IMR-90 (cell line): Measurements from ENCODE around the gene SHC1.

Experiments used
- CEBPB ChIP-seq: IDR thresholded peaks from 2 replicates; pipeline ENCODE4 v1.6.1; 2012; ENCODE audit warnings: low read depth, low read length, improper control_type of control experiment
- FOS ChIP-seq: fragments of 150-350 bp; IDR thresholded peaks from 2 replicates; pipeline ENCODE4 v1.6.1; 2016; ENCODE audit warnings: low read depth, low read length
- MAFK ChIP-seq: IDR thresholded peaks from 2 replicates; pipeline ENCODE4 v1.6.1; 2012; ENCODE audit warnings: low read depth, low read length, improper control_type of control experiment
- MXI1 ChIP-seq: IDR thresholded peaks from 2 replicates; pipeline ENCODE4 v1.6.1; 2012; ENCODE audit warnings: low read depth, mild to moderate bottlenecking, low read length, moderate library complexity, borderline replicate concordance
- NFE2L2 ChIP-seq: fragments of 150-350 bp; IDR thresholded peaks from 2 replicates; pipeline ENCODE4 v1.6.1; 2016; ENCODE audit warnings: low read depth, mild to moderate bottlenecking, low read length
- POLR2A ChIP-seq: IDR thresholded peaks from 2 replicates; pipeline ENCODE4 v1.6.1; 2012; ENCODE audit warnings: mild to moderate bottlenecking, low read depth, low read length
- RAD21 ChIP-seq: IDR thresholded peaks from 2 replicates; pipeline ENCODE4 v1.6.1; 2012; ENCODE audit warnings: low read length, improper control_type of control experiment
- RCOR1 ChIP-seq: IDR thresholded peaks from 2 replicates; pipeline ENCODE4 v1.6.1; 2012; ENCODE audit warnings: mild to moderate bottlenecking, low read length, improper control_type of control experiment; ENCODE audit not compliant: insufficient replicate concordance
- RFX5 ChIP-seq: IDR thresholded peaks from 2 replicates; pipeline ENCODE4 v1.8.0; 2012; ENCODE audit warnings: low read depth, mild to moderate bottlenecking, low read length, moderate library complexity
- SMC3 ChIP-seq: fragments of 150-350 bp; IDR thresholded peaks from 2 replicates; pipeline ENCODE4 v1.6.1; 2016; ENCODE audit warnings: low read depth, mild to moderate bottlenecking, antibody characterized with exemption, low read length, moderate library complexity
- USF2 ChIP-seq: fragments of 150-350 bp; IDR thresholded peaks from 2 replicates; pipeline ENCODE4 v1.6.1; 2017; ENCODE audit warnings: mild to moderate bottlenecking, antibody characterized with exemption, low read length, low read depth
- TF ChIP-seq, protein P1 (sequence below): conservative IDR thresholded peaks from 2 replicates; pipeline ENCODE4 v1.5.1; 2012; ENCODE audit warnings: mild to moderate bottlenecking, low read depth, low read length, improper control_type of control experiment
- TF ChIP-seq, protein P2 (sequence below): fragments of 150-350 bp; IDR thresholded peaks from 2 replicates; pipeline ENCODE4 v1.6.1; 2016; ENCODE audit warnings: low read depth, mild to moderate bottlenecking, low read length, moderate library complexity, borderline replicate concordance

- TF ChIP-seq CEBPB (no peak), RCOR1 (no peak), MXI1 (no peak), POLR2A (no peak), RFX5 (no peak), FOS (no peak), USF2 (no peak), MAFK (no peak), RAD21 (no peak), NFE2L2 (no peak), SMC3 (no peak)
- TF ChIP-seq, protein P1, sequence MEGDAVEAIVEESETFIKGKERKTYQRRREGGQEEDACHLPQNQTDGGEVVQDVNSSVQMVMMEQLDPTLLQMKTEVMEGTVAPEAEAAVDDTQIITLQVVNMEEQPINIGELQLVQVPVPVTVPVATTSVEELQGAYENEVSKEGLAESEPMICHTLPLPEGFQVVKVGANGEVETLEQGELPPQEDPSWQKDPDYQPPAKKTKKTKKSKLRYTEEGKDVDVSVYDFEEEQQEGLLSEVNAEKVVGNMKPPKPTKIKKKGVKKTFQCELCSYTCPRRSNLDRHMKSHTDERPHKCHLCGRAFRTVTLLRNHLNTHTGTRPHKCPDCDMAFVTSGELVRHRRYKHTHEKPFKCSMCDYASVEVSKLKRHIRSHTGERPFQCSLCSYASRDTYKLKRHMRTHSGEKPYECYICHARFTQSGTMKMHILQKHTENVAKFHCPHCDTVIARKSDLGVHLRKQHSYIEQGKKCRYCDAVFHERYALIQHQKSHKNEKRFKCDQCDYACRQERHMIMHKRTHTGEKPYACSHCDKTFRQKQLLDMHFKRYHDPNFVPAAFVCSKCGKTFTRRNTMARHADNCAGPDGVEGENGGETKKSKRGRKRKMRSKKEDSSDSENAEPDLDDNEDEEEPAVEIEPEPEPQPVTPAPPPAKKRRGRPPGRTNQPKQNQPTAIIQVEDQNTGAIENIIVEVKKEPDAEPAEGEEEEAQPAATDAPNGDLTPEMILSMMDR: no peak
- TF ChIP-seq, protein P2, sequence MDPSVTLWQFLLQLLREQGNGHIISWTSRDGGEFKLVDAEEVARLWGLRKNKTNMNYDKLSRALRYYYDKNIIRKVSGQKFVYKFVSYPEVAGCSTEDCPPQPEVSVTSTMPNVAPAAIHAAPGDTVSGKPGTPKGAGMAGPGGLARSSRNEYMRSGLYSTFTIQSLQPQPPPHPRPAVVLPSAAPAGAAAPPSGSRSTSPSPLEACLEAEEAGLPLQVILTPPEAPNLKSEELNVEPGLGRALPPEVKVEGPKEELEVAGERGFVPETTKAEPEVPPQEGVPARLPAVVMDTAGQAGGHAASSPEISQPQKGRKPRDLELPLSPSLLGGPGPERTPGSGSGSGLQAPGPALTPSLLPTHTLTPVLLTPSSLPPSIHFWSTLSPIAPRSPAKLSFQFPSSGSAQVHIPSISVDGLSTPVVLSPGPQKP: no peak
Measured at GRCh38 chr1:154999571-155000410, 29.2 kb upstream of the SHC1 start.
